Osteoblast (primary cell): ENCODE data around the gene HSF5. TPM values are rescaled to one million over a fixed set of nuclear protein-coding genes. Genes with fewer than 3 reads are reported as not detected.
"Not testable (repeated sequence)": the region's sequence is repeated elsewhere in the genome, so short reads cannot be mapped to it uniquely, and the experiment has no call there.

Source experiments
- DNase-seq: peaks from one replicate; pipeline ENCODE4 v3.0.0; 2011; ENCODE audit warnings: low spot score, mixed read lengths; ENCODE audit not compliant: insufficient read length; ENCODE audit errors: missing footprints
- H2AFZ ChIP-seq: 2 replicates; pipeline ENCODE4 v1.6.0; 2011; ENCODE audit warnings: mild to moderate bottlenecking, low read length
- H3K27ac ChIP-seq: 2 replicates; pipeline ENCODE4 v1.5.1; 2011; ENCODE audit warnings: mild to moderate bottlenecking, low read depth, low read length, moderate library complexity
- H3K27me3 ChIP-seq: 2 replicates; pipeline ENCODE4 v1.6.0; 2012; ENCODE audit warnings: mild to moderate bottlenecking, control low read depth, inconsistent platforms, low read length, moderate library complexity; ENCODE audit not compliant: insufficient read depth
- H3K36me3 ChIP-seq: 2 replicates; pipeline ENCODE4 v1.5.1; 2011; ENCODE audit warnings: mild to moderate bottlenecking, low read length, control low read depth, moderate library complexity; ENCODE audit not compliant: insufficient read depth
- H3K4me1 ChIP-seq: 2 replicates; pipeline ENCODE4 v1.5.1; 2011; ENCODE audit warnings: mild to moderate bottlenecking, low read length, control low read depth, moderate library complexity; ENCODE audit not compliant: insufficient read depth
- H3K4me2 ChIP-seq: 2 replicates; pipeline ENCODE4 v1.6.0; 2011; ENCODE audit warnings: mild to moderate bottlenecking, low read length; ENCODE audit not compliant: insufficient read depth
- H3K4me3 ChIP-seq: fragments of 200-600 bp; sonication (generic); 3 replicates; pipeline ENCODE4 v1.5.1; 2012; ENCODE audit warnings: mild to moderate bottlenecking, low read length, inconsistent platforms; ENCODE audit not compliant: insufficient read depth
- H3K79me2 ChIP-seq: 2 replicates; pipeline ENCODE4 v1.6.0; 2012; ENCODE audit warnings: mild to moderate bottlenecking, low read length, control low read depth, inconsistent platforms; ENCODE audit not compliant: insufficient read depth
- H3K9me3 ChIP-seq: 2 replicates; pipeline ENCODE4 v1.5.1; 2011; ENCODE audit warnings: low read depth, low read length, control low read depth
- H4K20me1 ChIP-seq: 2 replicates; pipeline ENCODE4 v1.6.0; 2012; ENCODE audit warnings: mild to moderate bottlenecking, low read length, control low read depth; ENCODE audit not compliant: insufficient read depth
- total RNA-seq: library from RNA; depleted of rRNA; stranded (reverse); fragments of >200 nt; gene quantifications from 2 replicates; pipeline ENCODE4 v1.2.3, GENCODE V29; 2012
- TF ChIP-seq, protein P1 (sequence below): IDR thresholded peaks from 2 replicates; pipeline ENCODE4 v1.5.1; 2011; ENCODE audit warnings: mild to moderate bottlenecking, low read depth, low read length, moderate library complexity; ENCODE audit errors: extremely low read depth

HSF5 gene
- total RNA-seq, 1 donor: under 0.01 TPM

DNA sequence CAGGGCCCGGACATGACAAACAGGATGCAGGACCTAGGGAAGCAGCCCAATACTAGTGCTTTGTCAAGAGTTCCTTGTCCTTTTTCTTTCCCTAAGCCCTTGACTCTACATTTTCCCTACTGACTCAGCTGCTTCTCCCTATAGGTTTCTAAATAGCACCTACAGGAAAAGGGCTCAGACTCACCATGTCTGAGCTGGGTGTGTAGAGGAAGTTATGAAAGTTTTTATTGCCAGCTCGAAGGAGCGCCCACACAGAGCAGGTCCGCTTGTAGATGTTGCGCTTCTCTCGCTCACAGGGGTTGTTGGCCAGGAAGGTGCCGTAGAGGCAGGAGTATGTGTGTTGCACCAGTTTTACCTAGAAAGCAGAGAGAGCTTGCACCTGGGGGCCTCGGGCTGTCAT, 15.7 kb upstream of the HSF5 start:
- DNase-seq: no peak
- H3K36me3 ChIP-seq: peaks cover 51% of the 10 kb centered on the region
- no peaks in the 10 kb centered on the region for H3K79me2 ChIP-seq
- H3K9me3 ChIP-seq: no peaks in the 10 kb centered on the region
- no peak overlapping the region for H3K4me2 ChIP-seq
- TF ChIP-seq, protein P1, sequence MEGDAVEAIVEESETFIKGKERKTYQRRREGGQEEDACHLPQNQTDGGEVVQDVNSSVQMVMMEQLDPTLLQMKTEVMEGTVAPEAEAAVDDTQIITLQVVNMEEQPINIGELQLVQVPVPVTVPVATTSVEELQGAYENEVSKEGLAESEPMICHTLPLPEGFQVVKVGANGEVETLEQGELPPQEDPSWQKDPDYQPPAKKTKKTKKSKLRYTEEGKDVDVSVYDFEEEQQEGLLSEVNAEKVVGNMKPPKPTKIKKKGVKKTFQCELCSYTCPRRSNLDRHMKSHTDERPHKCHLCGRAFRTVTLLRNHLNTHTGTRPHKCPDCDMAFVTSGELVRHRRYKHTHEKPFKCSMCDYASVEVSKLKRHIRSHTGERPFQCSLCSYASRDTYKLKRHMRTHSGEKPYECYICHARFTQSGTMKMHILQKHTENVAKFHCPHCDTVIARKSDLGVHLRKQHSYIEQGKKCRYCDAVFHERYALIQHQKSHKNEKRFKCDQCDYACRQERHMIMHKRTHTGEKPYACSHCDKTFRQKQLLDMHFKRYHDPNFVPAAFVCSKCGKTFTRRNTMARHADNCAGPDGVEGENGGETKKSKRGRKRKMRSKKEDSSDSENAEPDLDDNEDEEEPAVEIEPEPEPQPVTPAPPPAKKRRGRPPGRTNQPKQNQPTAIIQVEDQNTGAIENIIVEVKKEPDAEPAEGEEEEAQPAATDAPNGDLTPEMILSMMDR: no peak
- no peak overlapping the region for H3K27ac ChIP-seq
- H3K4me1 ChIP-seq: peaks cover 9% of the 10 kb centered on the region
- H3K27me3 ChIP-seq: no peaks in the 10 kb centered on the region
- no peak overlapping the region for H3K4me3 ChIP-seq
- no peak overlapping the region for H2AFZ ChIP-seq
- no peaks in the 10 kb centered on the region for H4K20me1 ChIP-seq

- H3K4me1 ChIP-seq: not testable (repeated sequence)
These were observed 14.9 kb upstream of the HSF5 start for GRCh38 chr17:58503134-58503533.

DNA sequence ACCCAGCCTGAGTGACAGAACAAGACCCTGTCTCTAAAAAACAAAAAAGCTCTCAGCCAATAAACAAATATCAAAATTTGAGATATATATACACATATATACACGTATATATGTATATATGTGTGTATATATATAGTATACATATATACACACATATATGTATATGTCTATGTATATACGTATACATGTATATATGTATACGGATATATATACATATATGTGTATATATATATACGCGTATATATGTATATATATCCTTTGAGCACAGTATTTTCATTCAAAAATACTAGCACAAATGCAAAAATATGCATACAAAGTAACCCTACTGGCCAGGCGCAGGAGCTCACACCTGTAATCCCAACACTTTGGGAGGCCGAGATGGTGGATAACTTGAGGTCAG, 13.2 kb upstream of the HSF5 start:
- H3K4me2 ChIP-seq: no peak overlapping the region
- no peak overlapping the region for H2AFZ ChIP-seq
- no peaks in the 10 kb centered on the region for H4K20me1 ChIP-seq
- TF ChIP-seq, protein P1: no peak
- H3K27me3 ChIP-seq: no peaks in the 10 kb centered on the region
- no peaks in the 10 kb centered on the region for H3K79me2 ChIP-seq
- peaks cover 47% of the 10 kb centered on the region for H3K36me3 ChIP-seq
- H3K9me3 ChIP-seq: no peaks in the 10 kb centered on the region
- no peak for DNase-seq
- H3K4me1 ChIP-seq: peaks cover 2% of the 10 kb centered on the region
- no peak overlapping the region for H3K27ac ChIP-seq
- no peak overlapping the region for H3K4me3 ChIP-seq

More at GRCh38 chr17:58503134-58503533, 14.9 kb upstream of the HSF5 start:
- H3K4me2 ChIP-seq, H3K27ac ChIP-seq, DNase-seq, H4K20me1 ChIP-seq, H3K79me2 ChIP-seq, H3K9me3 ChIP-seq, H2AFZ ChIP-seq, H3K27me3 ChIP-seq, H3K4me3 ChIP-seq: not testable (repeated sequence)
- H3K36me3 ChIP-seq: peaks cover 44% of the 10 kb centered on the region

GRCh38 chr17:58498177-58498828, 10.1 kb upstream of the HSF5 start:
- Histone ChIP-seq H3K4me3 (no peak overlapping the region), H3K27ac (no peak overlapping the region), H3K4me1 (no peaks in the 10 kb centered on the region), H3K9me3 (no peaks in the 10 kb centered on the region), H3K79me2 (no peaks in the 10 kb centered on the region), H4K20me1 (no peaks in the 10 kb centered on the region), H2AFZ (no peak overlapping the region), H3K27me3 (no peaks in the 10 kb centered on the region), H3K4me2 (no peak overlapping the region), H3K36me3 (peaks cover 47% of the 10 kb centered on the region)
- TF ChIP-seq, protein P1: no peak
- DNase-seq: no peak
